ENCODE data around the gene MRGPRF.

MRGPRF gene

GRCh38 chr11:68966894-68967780 lies 45.9 kb downstream of the MRGPRF start:
- no peak overlapping the region for H3K4me3 ChIP-seq (ENCODE audit: control insufficient read depth, low read depth, low read length)
- TF ChIP-seq CTCF (conservative IDR thresholded peaks at IDR 0.05; ENCODE audit: control insufficient read depth, insufficient read depth, low read depth, low read length) = no peak
- DNase-seq (ENCODE audit: low read depth) = no peak

GRCh38 chr11:68965901-68966853 lies 46.9 kb downstream of the MRGPRF start:
- no peak overlapping the region for H3K4me3 ChIP-seq (ENCODE audit: control insufficient read depth, low read depth, low read length)
- TF ChIP-seq CTCF (conservative IDR thresholded peaks at IDR 0.05; ENCODE audit: control insufficient read depth, insufficient read depth, low read depth, low read length) = no peak
- no peak for DNase-seq (ENCODE audit: low read depth)

- TF ChIP-seq CTCF (conservative IDR thresholded peaks at IDR 0.05; ENCODE audit: control insufficient read depth, insufficient read depth, low read depth, low read length) = no peak
- H3K4me3 ChIP-seq (ENCODE audit: control insufficient read depth, low read depth, low read length) = no peak overlapping the region
- no peak for DNase-seq (ENCODE audit: low read depth)
Observed at GRCh38 chr11:68963779-68964178, 49.3 kb downstream of the MRGPRF start.

- DNase-seq (ENCODE audit: low read depth) = no peak
- TF ChIP-seq CTCF (conservative IDR thresholded peaks at IDR 0.05; ENCODE audit: control insufficient read depth, insufficient read depth, low read depth, low read length) = no peak
Observed at GRCh38 chr11:68962527-68963250, 50.4 kb downstream of the MRGPRF start.

GRCh38 chr11:68961245-68961644 lies 51.8 kb downstream of the MRGPRF start:
- DNase-seq (ENCODE audit: low read depth) = no peak
- no peak overlapping the region for H3K4me3 ChIP-seq (ENCODE audit: control insufficient read depth, low read depth, low read length)
- TF ChIP-seq CTCF (conservative IDR thresholded peaks at IDR 0.05; ENCODE audit: control insufficient read depth, insufficient read depth, low read depth, low read length) = no peak

More at GRCh38 chr11:68962527-68963250, 50.4 kb downstream of the MRGPRF start:
- H3K4me3 ChIP-seq (ENCODE audit: control insufficient read depth, low read depth, low read length) = no peak overlapping the region
